Astrocyte of the cerebellum (primary cell): Measurements from ENCODE around the gene CC2D1A.

Experiments used
- DNase-seq: peaks from one replicate; pipeline ENCODE4 v3.0.0-alpha.2; 2011; ENCODE audit warnings: low read depth
- H3K4me3 ChIP-seq: 2 replicates; pipeline ENCODE4 v1.5.1; 2011; ENCODE audit warnings: mild to moderate bottlenecking, low read depth, low read length, moderate library complexity
- in situ Hi-C: cut with HindIII; loops from 2 replicates; pipeline ENCODE4 v1.10.0; 2017; ENCODE audit warnings: low sequenced_read_pairs
- TF ChIP-seq, protein P1 (sequence below): IDR thresholded peaks from 2 replicates; pipeline ENCODE4 v1.5.1; 2012; ENCODE audit warnings: low read length, low read depth, moderate library complexity, mild to moderate bottlenecking; ENCODE audit errors: missing control alignments

Gene CC2D1A

DNA sequence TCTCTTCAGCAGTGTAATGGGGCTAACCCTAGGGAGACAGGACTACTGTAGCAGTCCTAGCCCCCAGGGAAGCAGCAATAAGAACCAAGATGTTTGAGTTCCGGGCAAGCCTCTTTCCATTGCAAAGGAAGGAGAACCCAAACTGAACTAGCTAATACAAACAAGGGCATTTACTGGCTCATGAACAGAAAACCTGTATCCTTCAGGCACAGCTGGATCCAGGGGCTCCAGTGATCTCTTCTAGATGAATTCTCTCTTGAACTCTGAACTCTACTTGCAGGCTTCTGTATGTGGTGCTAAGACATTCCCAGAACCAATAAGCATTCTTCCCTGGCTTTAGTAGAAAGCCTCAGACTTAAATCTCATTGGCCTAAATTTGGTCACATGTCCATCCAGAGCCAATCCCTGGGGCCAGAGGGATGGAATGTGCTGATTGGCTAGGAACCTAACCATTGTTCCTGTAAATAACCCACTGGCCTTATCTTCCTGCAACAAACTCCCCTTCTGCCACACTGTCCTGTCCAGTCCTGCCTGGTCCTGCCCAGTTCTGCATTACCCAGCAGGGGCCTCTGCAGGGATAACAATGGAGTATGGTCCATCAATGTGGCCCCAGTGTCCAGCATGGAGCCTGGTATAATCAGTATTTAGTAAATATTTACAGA, 36.2 kb downstream of the CC2D1A start:
- TF ChIP-seq, protein P1, sequence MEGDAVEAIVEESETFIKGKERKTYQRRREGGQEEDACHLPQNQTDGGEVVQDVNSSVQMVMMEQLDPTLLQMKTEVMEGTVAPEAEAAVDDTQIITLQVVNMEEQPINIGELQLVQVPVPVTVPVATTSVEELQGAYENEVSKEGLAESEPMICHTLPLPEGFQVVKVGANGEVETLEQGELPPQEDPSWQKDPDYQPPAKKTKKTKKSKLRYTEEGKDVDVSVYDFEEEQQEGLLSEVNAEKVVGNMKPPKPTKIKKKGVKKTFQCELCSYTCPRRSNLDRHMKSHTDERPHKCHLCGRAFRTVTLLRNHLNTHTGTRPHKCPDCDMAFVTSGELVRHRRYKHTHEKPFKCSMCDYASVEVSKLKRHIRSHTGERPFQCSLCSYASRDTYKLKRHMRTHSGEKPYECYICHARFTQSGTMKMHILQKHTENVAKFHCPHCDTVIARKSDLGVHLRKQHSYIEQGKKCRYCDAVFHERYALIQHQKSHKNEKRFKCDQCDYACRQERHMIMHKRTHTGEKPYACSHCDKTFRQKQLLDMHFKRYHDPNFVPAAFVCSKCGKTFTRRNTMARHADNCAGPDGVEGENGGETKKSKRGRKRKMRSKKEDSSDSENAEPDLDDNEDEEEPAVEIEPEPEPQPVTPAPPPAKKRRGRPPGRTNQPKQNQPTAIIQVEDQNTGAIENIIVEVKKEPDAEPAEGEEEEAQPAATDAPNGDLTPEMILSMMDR = no peak
- no peak for DNase-seq
- no peak overlapping the region for H3K4me3 ChIP-seq
- in situ Hi-C loops = no loop called here

DNA sequence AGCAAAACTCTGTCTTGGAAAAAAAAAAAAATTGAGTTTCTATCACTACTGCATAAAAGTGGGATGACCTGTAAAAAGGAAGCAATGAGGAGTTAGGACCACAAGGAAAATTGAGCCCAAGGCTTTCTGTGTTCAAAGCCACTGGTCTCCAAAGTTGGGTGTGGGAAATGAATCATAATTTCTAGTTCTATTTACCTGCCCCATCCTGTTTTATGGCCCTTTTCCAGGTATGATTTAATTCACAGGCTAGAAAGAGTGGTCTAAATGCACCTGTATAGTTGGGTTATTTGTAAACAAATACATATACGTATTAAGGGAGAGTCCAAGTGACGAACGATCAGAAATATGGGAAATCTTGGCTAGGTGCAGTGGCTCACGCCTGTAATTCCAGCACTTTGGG, 40.4 kb downstream of the CC2D1A start:
- in situ Hi-C loops = no loop called here
- TF ChIP-seq, protein P1 = no peak
- DNase-seq = no peak

DNA sequence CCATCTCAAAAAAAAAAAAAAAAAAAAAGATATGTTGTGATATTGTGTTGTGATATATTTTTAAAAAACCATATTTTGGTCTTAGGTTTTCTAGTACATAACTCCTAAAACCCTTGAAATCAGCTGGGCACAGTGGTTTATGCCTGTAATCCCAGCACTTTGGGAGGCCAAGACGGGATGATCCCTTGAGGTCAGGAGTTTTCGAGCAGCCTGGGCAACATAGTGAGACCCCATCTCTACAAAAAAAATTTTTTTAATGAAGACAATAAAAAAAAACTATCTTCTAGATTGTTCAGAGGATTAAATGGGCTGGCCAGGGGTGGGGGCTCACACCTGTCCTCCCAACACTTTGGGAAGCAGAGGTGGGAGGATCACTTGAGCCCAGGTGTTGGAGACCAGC, 45.0 kb downstream of the CC2D1A start:
- no peak for DNase-seq
- TF ChIP-seq, protein P1 = no peak
- in situ Hi-C loops = no loop called here
- no peak overlapping the region for H3K4me3 ChIP-seq

More for the DNA sequence above, 40.4 kb downstream of the CC2D1A start:
- H3K4me3 ChIP-seq = no peak overlapping the region

DNA sequence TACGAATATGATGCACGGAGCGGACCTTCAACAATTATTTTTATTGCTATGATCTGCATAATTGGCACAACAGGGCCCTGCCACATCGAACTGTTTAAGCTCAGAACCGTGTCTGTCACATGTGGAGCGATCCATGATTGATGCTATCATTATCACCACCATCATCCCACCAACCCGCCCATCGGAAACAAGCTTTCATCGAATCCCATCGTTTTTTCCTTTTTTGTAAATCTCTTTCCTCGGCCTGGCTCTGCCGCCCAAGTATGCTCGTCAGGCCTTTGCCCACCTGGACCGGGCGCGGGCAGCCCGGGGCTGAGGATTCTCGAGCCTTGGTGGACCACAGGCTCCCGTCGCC, 45.8 kb downstream of the CC2D1A start:
- DNase-seq = no peak
- TF ChIP-seq, protein P1 = no peak
- peak overlapping the region; percentile 67 for H3K4me3 ChIP-seq
- in situ Hi-C loops = no loop called here

DNA sequence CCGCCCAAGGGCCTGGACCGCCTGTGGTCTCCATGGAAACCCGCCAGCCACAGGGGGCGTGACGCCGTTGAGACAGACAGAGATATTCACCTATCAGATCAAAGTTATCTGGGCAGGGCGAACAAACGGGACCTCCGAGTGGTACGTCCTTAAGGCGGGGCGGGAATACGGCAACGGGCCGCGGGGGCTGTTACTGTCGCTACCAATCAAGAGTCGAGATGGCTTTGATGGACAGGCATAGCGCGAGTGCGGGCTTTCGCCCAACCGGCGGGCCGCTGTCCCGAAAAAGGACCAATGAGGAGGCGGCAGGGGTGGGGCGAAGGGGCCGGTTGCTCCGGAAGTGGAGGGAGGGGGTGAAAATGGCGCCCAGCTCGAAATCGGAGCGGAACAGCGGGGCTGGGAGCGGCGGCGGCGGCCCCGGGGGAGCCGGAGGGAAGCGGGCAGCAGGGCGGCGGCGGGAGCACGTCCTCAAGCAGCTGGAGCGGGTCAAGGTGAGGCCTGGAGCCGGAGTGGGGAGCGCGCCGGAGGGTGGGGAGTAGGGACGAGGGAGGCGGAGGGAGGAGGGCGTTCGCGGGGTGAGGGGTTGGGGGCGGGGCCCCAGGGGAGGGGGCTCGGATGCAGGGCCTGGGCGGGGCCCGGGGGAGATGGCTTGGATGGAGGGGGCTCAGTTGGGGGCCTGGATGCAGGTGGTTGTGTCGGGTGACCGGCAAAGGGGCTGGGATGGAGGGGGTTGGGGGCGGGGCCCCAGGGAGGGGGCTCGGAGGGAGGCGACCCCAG, 46.3 kb downstream of the CC2D1A start, which contains the start of gene DCAF15:
TSS of gene DCAF15 (plus strand) at position 356 of the 777 bp plus-strand sequence. CDS start at position 360, 4 bp downstream.
- in situ Hi-C loops = no loop called here
- H3K4me3 ChIP-seq = peak within 1 kb of the TSS; percentile 67
- TF ChIP-seq, protein P1 = no peak
- peak; percentile 99 for DNase-seq

DNA sequence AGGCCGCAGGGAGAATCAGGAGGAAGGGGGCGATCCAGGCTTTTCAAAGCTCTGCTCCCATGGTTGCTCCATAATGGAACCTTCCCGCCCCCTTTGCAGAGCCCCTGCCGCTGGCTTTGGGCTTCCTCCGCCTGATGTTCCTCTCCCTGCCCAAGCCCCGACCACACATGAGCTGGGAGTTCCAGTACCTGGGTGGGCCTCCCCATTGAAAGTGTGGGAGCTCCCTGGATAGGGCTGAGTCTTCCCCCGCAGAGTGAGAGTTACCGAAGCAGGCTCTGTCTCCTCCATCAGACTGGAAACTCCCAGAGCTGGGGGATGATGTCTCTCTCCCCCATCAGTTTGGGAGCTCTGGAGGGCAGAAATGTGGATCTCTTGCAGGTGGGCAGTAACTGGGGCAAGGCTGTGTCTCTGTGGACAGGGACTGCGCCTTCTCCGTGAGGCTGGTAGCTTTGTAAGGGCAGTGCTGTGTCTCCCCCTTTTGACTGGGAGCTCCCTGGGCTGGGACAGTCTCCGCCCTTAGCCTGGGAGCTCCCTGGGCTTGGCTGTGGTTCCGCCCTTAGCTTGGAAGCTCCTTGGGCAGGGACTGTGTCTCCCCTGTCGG, 47.0 kb downstream of the CC2D1A start:
- DNase-seq = no peak
- in situ Hi-C loops = no loop called here
- TF ChIP-seq, protein P1 = peak; percentile 9
- H3K4me3 ChIP-seq = peak overlapping the region; percentile 67
